ENCODE results near the gene CENPH. TPM values are rescaled to one million over a fixed set of nuclear protein-coding genes. Genes with fewer than 3 reads are reported as not detected.
A peak's percentile ranks its signal among the peaks of the same experiment; 100 is the strongest.

The CENPH gene
- total RNA-seq, 4 donors from 2014 or later: 2.9 to 11.6 (median 3.9) TPM

DNA sequence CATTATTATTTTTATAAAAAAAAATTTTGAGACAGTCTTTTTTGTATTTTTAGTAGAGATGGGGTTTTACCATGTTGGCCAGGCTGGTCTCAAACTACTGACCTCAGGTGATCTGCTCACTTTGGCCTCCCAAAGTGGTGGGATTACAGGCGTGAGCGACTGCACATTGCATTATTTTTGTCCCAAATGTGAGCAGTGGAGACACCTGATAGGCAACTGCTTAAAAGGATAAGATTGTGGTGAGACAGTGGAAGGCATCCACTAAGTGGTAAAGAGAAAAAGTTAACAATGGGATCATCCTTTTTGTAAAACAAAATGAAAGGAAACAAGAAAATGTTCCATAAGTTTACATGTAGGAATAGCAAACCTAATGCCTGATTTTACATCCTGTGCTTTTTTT is 2.0 kb upstream of the CENPH start:
- Histone ChIP-seq H3K27ac (no peak overlapping the region), H3K4me3 (no peak overlapping the region), H3K36me3 (no peaks in the 10 kb centered on the region), H3K9me3 (no peaks in the 10 kb centered on the region), H3K27me3 (no peaks in the 10 kb centered on the region), H3K4me1 (peaks cover 0 to 8% (median 0%) of the 10 kb centered on the region in 4 donors)
- TF ChIP-seq POLR2A (IDR thresholded peaks at IDR 0.05): no peak
- TF ChIP-seq, protein P1, sequence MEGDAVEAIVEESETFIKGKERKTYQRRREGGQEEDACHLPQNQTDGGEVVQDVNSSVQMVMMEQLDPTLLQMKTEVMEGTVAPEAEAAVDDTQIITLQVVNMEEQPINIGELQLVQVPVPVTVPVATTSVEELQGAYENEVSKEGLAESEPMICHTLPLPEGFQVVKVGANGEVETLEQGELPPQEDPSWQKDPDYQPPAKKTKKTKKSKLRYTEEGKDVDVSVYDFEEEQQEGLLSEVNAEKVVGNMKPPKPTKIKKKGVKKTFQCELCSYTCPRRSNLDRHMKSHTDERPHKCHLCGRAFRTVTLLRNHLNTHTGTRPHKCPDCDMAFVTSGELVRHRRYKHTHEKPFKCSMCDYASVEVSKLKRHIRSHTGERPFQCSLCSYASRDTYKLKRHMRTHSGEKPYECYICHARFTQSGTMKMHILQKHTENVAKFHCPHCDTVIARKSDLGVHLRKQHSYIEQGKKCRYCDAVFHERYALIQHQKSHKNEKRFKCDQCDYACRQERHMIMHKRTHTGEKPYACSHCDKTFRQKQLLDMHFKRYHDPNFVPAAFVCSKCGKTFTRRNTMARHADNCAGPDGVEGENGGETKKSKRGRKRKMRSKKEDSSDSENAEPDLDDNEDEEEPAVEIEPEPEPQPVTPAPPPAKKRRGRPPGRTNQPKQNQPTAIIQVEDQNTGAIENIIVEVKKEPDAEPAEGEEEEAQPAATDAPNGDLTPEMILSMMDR (IDR thresholded peaks at IDR 0.05): no peak
- DNase-seq: no peak

DNA sequence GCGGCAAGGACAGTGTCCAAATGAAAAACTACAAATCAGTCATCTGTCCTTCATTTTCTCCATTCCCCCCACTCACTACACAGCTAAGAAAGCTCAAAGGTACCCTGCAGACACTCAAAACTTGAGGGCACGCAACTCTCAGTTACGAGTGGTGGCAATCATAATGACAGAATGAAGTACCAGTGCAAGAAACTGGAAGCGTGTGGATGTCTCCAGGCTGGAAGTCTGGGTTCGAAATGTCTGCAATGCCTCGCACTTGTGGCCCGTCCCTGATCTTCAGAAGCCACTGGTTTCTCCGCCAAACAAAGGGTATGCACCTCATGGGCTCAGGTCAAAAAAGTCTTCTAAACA is 597 bp upstream of the CENPH start:
- peak overlapping the region; percentile 50 to 82 (median 74) for H3K4me3 ChIP-seq
- no peaks in the 10 kb centered on the region for H3K9me3 ChIP-seq
- no peaks in the 10 kb centered on the region for H3K27me3 ChIP-seq
- H3K4me1 ChIP-seq: peaks cover 0 to 8% (median 0%) of the 10 kb centered on the region in 4 donors
- peak overlapping the region in 3 of 4 donors; percentile 56 to 69 (median 57) for H3K27ac ChIP-seq
- no peaks in the 10 kb centered on the region for H3K36me3 ChIP-seq
- TF ChIP-seq POLR2A (IDR thresholded peaks at IDR 0.05): no peak
- TF ChIP-seq, protein P1 (IDR thresholded peaks at IDR 0.05): no peak
- no peak for DNase-seq

DNA sequence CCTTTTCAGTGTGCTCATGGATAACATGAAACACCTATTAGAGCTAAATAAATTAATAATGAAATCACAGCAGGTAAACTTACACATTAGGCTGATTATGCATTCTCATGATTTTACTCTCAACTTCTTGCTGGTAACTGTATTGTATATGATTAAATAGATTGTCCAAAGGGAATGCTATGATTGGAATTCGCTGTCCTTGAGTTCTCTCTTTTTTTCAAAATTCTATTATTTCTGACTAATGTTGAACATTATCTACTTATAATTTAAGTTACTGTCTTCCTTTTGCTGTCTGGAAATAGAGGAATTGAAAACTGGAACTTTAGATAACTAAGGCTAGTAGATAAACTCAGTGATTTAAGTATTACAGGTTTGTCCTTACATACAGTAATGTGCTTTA is 13.1 kb downstream of the CENPH start:
- H3K4me3 ChIP-seq: no peak overlapping the region
- H3K9me3 ChIP-seq: no peaks in the 10 kb centered on the region
- H3K36me3 ChIP-seq: no peaks in the 10 kb centered on the region
- no peak overlapping the region for H3K27ac ChIP-seq
- H3K27me3 ChIP-seq: no peaks in the 10 kb centered on the region
- DNase-seq: no peak
- H3K4me1 ChIP-seq: no peaks in the 10 kb centered on the region
- TF ChIP-seq POLR2A (IDR thresholded peaks at IDR 0.05): no peak
- TF ChIP-seq, protein P1 (IDR thresholded peaks at IDR 0.05): no peak

DNA sequence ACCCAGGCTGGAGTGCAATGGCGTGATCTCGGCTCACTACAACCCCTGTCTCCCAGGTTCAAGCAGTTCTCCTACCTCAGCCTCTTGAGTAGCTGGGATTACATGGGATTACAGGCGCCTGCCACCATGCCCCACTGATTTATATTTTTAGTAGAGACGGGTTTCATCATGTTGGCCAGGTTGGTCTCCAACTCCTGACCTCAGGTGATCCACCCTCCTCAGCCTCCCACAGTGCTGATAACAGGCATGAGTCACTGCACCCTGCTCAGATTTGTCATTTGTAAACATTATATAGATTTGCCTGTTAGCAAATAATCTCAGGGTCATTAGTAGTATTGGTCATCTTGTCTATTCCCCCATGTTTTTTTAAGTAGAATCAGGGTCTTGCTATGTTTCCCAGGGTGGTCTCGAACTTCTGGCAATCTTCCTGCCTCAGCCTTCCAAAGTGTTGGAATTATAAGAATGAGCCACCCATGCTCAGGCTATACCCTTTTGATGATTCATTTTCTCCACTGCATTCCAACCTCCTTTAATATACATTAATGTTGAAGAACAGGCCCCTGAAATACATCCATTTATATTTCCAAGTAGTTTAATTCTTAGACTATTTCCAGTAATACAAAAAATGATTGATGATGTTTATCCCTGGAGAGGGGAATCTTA is 17.3 kb downstream of the CENPH start:
- H3K4me3 ChIP-seq: no peak overlapping the region
- H3K4me1 ChIP-seq: no peaks in the 10 kb centered on the region
- H3K9me3 ChIP-seq: no peaks in the 10 kb centered on the region
- no peak for DNase-seq
- H3K27me3 ChIP-seq: no peaks in the 10 kb centered on the region
- TF ChIP-seq, protein P1 (IDR thresholded peaks at IDR 0.05): no peak
- TF ChIP-seq POLR2A (IDR thresholded peaks at IDR 0.05): no peak
- H3K27ac ChIP-seq: no peak overlapping the region
- H3K36me3 ChIP-seq: no peaks in the 10 kb centered on the region

DNA sequence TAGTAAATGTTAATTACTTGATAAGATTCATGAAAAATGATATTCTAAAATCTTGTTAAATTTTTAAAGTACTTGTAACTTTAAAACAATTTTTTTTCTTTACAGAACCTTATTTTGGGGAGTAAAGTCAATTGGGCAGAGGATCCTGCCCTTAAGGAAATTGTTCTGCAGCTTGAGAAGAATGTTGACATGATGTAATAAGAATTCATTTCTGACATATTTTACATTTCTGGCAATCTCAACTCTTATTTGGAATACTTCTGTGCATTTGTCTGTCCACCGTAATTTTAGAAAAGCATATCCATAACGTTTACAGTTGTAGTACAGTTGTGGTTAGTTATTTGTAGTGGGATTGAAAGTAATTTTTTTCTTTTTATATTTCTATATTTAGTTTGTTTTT is 20.2 kb downstream of the CENPH start:
- Histone ChIP-seq H3K27me3 (no peaks in the 10 kb centered on the region), H3K36me3 (no peaks in the 10 kb centered on the region), H3K4me3 (no peak overlapping the region), H3K9me3 (no peaks in the 10 kb centered on the region), H3K27ac (no peak overlapping the region), H3K4me1 (no peaks in the 10 kb centered on the region)
- no peak for DNase-seq
- TF ChIP-seq POLR2A (IDR thresholded peaks at IDR 0.05): no peak
- TF ChIP-seq, protein P1 (IDR thresholded peaks at IDR 0.05): no peak

DNA sequence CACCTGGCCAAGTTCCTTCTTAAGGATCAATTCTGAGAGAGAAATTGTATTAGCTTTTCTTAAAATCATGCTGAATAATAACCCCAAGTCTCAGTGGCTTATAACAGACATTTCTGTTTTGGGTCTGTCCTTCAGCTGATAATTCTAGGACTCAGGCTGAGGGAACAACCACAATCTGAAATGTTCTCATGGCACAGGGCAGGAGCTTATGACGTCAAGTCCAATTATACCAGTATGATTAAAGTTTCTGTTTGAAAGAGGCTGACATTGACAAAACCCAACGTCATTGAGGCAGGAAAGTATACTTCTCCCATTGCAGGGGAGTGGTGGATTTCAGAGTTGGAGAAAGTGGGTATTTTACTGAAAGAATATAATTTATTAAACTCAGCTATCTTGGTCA is 21.8 kb downstream of the CENPH start:
- no peaks in the 10 kb centered on the region for H3K4me1 ChIP-seq
- H3K4me3 ChIP-seq: no peak overlapping the region
- no peaks in the 10 kb centered on the region for H3K36me3 ChIP-seq
- no peaks in the 10 kb centered on the region for H3K9me3 ChIP-seq
- no peak overlapping the region for H3K27ac ChIP-seq
- no peaks in the 10 kb centered on the region for H3K27me3 ChIP-seq
- TF ChIP-seq POLR2A (IDR thresholded peaks at IDR 0.05): no peak
- TF ChIP-seq, protein P1 (IDR thresholded peaks at IDR 0.05): no peak
- no peak for DNase-seq

All from Peyer's patch (tissue), 4 donors.